ENCODE data around the gene MAP3K12. TPM values are rescaled to one million over a fixed set of nuclear protein-coding genes. Genes with fewer than 3 reads are reported as not detected.

Gene MAP3K12
- total RNA-seq, 4 donors from 2014 or later: 4.8 to 14.0 (median 5.9) TPM

DNA sequence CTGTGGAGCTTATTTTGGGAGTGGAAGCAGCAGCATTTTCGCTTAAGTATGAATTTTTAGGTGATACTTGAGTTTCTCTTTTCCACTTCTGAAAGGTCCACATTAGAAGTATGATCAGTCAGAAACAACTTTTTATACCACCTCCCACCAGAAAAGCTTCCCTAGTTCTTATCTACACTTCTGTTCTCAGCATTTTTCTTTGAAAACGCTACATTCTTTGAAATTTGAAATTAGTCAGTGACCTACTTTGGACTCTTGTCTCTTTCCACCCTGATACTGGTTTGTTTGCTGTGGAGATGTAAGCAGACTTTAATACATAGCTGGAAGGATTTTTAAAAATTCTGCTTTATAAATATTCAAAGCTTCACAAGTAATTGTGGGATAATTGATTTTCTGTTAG lies 25.2 kb downstream of the MAP3K12 start:
- no peak for DNase-seq (ENCODE audit: low spot score in 2 of 2)
- Histone ChIP-seq H3K27me3 (no peaks in the 10 kb centered on the region), H3K36me3 (peaks cover 98% of the 10 kb centered on the region), H3K9me3 (no peaks in the 10 kb centered on the region), H3K4me1 (peaks cover 22% of the 10 kb centered on the region), H3K27ac (no peak overlapping the region), H3K4me3 (no peak overlapping the region)
- WGBS: 70% methylated on average over 2 of the region's 2 CpGs
- no peak for TF ChIP-seq EP300 (IDR thresholded peaks at IDR 0.05)
- no peak for TF ChIP-seq POLR2A (IDR thresholded peaks at IDR 0.05)
- no peak for TF ChIP-seq POLR2AphosphoS5 (IDR thresholded peaks at IDR 0.05)
- TF ChIP-seq, protein P1, sequence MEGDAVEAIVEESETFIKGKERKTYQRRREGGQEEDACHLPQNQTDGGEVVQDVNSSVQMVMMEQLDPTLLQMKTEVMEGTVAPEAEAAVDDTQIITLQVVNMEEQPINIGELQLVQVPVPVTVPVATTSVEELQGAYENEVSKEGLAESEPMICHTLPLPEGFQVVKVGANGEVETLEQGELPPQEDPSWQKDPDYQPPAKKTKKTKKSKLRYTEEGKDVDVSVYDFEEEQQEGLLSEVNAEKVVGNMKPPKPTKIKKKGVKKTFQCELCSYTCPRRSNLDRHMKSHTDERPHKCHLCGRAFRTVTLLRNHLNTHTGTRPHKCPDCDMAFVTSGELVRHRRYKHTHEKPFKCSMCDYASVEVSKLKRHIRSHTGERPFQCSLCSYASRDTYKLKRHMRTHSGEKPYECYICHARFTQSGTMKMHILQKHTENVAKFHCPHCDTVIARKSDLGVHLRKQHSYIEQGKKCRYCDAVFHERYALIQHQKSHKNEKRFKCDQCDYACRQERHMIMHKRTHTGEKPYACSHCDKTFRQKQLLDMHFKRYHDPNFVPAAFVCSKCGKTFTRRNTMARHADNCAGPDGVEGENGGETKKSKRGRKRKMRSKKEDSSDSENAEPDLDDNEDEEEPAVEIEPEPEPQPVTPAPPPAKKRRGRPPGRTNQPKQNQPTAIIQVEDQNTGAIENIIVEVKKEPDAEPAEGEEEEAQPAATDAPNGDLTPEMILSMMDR (IDR thresholded peaks at IDR 0.05): no peak

DNA sequence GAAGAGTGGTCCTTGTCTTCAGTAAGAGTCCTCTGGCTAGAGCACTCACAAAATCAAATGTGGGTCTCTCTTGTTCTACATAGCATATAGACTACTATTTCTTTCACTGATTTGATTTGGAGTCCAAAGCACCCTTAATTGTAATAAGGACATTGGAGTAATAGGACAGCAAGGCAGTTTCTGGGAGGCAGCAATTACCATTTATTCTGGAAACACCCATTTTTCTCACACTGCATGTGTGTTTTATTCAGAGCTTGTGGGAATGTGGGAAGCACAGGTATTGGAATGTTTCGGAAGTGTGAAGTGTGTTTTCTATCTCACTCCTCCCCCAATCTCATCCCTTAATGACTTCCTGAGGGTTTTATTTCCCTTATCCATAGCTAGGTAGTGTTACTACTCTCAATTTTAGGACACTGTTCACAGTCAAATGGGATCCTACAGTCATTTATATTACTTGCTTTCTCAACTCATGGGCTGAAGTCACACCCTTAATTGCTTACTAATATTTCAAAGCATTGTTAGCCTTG lies 27.1 kb downstream of the MAP3K12 start:
- TF ChIP-seq, protein P1 (IDR thresholded peaks at IDR 0.05): no peak
- no peak for TF ChIP-seq POLR2AphosphoS5 (IDR thresholded peaks at IDR 0.05)
- no peak for TF ChIP-seq EP300 (IDR thresholded peaks at IDR 0.05)
- no peak for TF ChIP-seq POLR2A (IDR thresholded peaks at IDR 0.05)
- Histone ChIP-seq H3K9me3 (no peaks in the 10 kb centered on the region), H3K4me3 (no peak overlapping the region), H3K27me3 (no peaks in the 10 kb centered on the region), H3K4me1 (peaks cover 22% of the 10 kb centered on the region), H3K27ac (no peak overlapping the region), H3K36me3 (peaks cover 100% of the 10 kb centered on the region)
- no peak for DNase-seq (ENCODE audit: low spot score in 2 of 2)
- 94% methylated on average over 1 of the region's 1 CpG for WGBS

DNA sequence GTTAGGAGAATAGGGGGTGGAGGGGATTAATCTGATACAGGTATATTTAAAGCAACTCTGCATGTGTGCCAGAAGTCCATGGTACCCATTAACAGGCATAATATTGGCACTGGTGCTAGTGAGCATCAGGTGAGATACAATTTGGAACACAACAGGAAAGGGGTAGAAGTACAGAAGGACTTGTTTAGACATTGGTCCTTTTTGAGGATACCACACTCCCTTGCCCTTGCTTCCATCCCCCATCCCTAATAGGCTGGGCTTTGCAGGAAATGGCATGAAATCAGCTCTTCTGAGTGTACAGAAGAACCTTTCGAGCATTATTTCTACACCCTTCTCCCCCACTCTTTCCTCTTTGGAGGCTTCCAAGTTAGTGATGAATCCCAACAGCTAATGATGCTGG lies 31.0 kb downstream of the MAP3K12 start:
- DNase-seq (ENCODE audit: low spot score in 2 of 2): no peak
- TF ChIP-seq EP300 (IDR thresholded peaks at IDR 0.05) (no peak), POLR2A (IDR thresholded peaks at IDR 0.05) (no peak), POLR2AphosphoS5 (IDR thresholded peaks at IDR 0.05) (no peak)
- TF ChIP-seq, protein P1 (IDR thresholded peaks at IDR 0.05): no peak
- H3K4me1 ChIP-seq: peaks cover 23% of the 10 kb centered on the region
- H3K27ac ChIP-seq: no peak overlapping the region
- H3K27me3 ChIP-seq: no peaks in the 10 kb centered on the region
- H3K36me3 ChIP-seq: peaks cover 100% of the 10 kb centered on the region
- WGBS: 76% methylated on average over 1 of the region's 1 CpG
- no peak overlapping the region for H3K4me3 ChIP-seq
- no peaks in the 10 kb centered on the region for H3K9me3 ChIP-seq

DNA sequence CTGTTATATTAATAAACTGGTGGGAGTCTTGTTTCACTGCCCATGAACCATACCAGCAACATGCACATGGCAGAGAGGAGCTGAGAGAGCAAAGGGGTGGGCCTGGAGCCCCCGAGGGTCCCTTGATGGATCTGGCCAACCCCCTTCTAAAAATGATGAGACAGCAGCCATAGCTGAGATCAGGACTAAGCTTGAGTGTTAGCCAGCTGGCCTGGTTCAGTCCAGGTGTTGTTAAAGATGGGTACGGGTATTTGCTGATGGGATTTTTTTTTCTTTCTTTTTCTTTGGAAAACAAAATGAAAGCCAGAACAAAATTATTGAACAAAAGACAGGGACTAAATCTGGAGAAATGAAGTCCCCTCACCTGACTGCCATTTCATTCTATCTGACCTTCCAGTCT lies 31.4 kb downstream of the MAP3K12 start:
- no peak overlapping the region for H3K4me3 ChIP-seq
- peaks cover 21% of the 10 kb centered on the region for H3K4me1 ChIP-seq
- no peak for DNase-seq (ENCODE audit: low spot score in 2 of 2)
- H3K27me3 ChIP-seq: no peaks in the 10 kb centered on the region
- no peaks in the 10 kb centered on the region for H3K9me3 ChIP-seq
- no peak for TF ChIP-seq POLR2AphosphoS5 (IDR thresholded peaks at IDR 0.05)
- TF ChIP-seq, protein P1 (IDR thresholded peaks at IDR 0.05): no peak
- 62% methylated on average over 2 of the region's 2 CpGs for WGBS
- H3K36me3 ChIP-seq: peaks cover 100% of the 10 kb centered on the region
- no peak overlapping the region for H3K27ac ChIP-seq

DNA sequence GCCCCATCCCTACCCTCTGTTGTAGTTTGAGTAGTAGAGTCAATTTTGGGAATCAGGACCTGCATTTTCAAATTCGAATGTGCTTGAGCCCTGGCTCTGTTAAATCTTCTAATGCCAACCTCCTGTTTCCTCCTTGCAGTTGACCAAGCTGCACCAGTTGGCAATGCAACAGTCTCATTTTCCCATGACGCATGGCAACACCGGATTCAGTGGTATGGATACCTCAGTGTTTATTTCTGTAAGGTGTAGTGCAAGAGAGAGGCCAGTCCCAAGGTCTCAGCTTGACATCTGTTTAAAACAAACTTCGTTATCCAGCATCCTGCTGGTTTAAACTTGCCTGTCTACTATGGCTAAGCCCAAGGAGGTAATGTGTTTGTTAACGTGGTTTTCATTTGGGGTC lies 32.2 kb downstream of the MAP3K12 start:
- Histone ChIP-seq H3K36me3 (peaks cover 100% of the 10 kb centered on the region), H3K4me1 (peaks cover 21% of the 10 kb centered on the region), H3K27me3 (no peaks in the 10 kb centered on the region), H3K27ac (no peak overlapping the region), H3K9me3 (no peaks in the 10 kb centered on the region), H3K4me3 (no peak overlapping the region)
- TF ChIP-seq EP300 (IDR thresholded peaks at IDR 0.05) (no peak), POLR2A (IDR thresholded peaks at IDR 0.05) (no peak), POLR2AphosphoS5 (IDR thresholded peaks at IDR 0.05) (no peak)
- TF ChIP-seq, protein P1 (IDR thresholded peaks at IDR 0.05): no peak
- WGBS: 76% methylated on average over 5 of the region's 5 CpGs
- no peak for DNase-seq (ENCODE audit: low spot score in 2 of 2)

Data from suprapubic skin (tissue), 4 donors.